ENCODE measurements around the gene NCKAP5.
"Not testable (repeated sequence)": the region's sequence is repeated elsewhere in the genome, so short reads cannot be mapped to it uniquely, and the experiment has no call there.

The NCKAP5 gene

GRCh38 chr2:132726155-132726554 lies 842.1 kb downstream of the NCKAP5 start:
- no peak for DNase-seq

DNA sequence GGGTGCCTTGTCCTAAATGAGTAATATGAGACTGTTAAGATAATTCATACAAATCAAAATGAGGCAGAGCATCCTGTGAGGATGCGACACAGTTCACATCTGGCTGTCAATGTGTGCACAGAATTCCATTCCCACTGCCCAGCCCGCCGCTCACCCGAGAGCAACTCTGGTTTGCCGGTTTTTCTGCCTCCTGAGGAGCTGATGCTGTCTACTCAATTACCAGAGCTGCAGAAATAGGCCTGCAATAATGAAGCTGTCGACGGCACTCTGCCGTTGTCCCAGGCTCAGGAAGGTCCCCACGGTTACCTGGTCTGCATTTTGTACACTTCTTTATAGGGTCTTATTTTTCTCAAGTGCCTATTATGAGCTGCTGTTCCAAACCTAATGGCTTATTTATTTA lies 842.5 kb downstream of the NCKAP5 start:
- DNase-seq: no peak

DNA sequence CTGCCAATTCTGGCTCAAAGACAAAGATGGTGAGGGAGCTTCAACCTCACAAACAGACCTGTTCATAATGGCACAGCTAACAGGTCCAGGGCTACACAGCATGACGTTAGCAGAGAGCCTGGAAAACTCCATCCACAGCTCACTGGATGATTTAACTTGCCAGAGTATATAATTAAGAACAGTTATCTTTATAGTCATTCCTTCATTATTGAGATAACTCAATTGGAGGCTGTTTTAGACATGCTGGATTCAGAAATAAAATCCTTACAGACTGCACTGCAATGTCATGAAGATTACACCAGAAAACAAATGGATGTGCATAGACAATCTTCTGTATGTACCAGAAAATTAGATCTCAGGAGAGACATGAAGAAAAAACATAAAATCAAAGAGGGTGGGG lies 843.1 kb downstream of the NCKAP5 start:
- no peak for DNase-seq

- no peak for DNase-seq
These were observed 846.3 kb downstream of the NCKAP5 start for GRCh38 chr2:132721938-132722337.

DNA sequence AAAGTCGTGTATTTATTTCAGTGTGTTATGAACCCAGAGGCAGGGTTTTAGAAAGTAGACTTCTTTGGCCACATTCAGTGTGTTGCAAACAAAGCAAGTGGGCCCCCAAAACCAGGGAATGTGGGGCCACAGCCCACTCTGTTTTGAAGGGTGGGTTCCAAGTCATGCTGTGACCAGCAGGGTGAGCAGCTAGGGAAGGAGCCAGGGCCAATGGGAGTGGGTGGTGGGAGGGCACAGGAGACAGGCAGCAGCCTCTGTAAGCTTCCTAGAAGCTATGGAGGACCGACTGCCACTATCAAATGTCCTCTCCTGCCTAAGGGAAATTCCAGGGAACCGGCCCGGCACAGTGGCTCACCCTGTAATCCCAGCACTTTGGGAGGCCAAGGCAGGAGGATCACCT lies 847.9 kb downstream of the NCKAP5 start:
- no peak for DNase-seq

DNA sequence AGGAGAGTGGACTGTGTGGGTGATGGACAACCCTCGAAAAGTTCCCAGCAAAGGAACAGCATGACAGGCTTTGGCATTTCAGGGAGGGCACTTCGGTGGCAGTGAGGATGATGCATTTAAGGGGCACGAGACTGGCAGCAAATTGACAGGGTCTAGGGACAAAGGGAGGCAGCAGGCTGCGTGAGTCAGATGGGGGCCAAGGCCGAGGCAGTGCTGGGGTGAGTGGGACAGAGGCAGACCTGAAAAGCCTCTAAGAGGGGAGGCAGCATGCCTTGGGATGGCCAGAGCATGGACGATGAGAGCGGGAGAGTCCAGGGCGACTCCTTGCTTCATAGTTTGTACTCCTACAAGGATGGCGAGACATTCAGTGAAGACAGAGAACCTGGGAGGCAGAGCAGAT lies 848.8 kb downstream of the NCKAP5 start:
- no peak for DNase-seq

- DNase-seq: no peak
These were observed 851.3 kb downstream of the NCKAP5 start for GRCh38 chr2:132716954-132717353.

DNA sequence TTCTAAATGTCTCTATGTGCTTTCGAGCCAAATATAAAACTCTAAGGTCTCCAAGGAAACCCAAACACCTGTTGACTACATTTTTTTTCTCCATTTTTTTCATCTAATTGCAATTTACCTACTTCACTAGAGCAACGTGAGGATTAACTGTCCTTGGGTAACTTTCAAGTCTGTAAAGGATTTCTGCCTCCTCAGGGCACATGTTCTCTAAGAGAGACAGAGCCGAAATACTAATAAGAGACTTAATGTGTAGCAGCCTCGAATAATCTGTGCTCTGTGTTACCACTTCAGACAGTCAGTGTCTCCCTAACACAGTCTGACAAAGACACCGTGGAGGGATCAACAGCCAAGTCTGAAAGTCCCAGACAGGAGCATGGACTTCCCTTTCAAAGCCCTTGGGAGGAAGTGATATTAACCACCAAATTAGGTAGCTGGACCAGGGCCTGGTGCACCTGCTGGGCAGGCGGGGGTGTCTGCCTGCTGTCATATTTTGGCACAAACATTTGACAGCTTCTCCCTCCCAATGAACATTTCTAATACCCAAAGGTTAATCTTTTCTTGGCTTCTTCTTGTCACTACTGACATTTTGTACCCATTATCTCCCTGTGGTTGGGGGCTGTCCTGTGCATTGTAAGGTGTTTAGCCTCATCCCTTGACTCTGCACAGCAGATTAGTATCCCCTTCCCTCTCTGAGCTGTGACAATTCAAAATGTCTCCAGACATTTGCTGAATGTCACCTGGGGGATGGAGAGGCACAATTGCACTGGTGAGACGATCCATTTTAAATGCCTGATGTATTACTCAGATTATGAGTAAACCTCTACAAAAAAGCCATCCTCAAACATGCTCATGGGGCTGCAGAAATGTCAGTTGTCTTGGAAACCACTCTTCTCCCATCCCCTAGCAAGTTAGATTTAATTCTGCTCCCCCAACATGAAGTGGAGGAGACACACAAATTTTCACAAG lies 852.6 kb downstream of the NCKAP5 start:
- no peak for DNase-seq

DNA sequence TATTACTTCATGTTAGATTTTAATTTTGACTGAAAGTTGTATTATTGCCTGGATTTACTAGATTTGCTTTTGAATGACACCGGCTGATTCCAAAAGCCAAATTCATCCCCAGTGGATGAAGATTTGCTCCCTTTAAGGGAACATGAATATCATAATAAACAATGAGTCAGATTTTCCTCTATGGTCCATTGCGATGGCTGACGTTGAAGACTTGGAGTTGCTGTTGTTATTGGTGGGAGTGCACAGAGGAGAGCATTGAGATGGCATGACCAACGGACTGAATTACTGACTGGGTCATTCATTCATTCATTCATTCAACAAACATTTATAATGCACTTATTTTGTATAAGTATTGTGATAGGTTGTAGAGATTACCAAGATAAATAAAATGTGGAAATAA lies 864.9 kb downstream of the NCKAP5 start:
- DNase-seq: no peak

DNA sequence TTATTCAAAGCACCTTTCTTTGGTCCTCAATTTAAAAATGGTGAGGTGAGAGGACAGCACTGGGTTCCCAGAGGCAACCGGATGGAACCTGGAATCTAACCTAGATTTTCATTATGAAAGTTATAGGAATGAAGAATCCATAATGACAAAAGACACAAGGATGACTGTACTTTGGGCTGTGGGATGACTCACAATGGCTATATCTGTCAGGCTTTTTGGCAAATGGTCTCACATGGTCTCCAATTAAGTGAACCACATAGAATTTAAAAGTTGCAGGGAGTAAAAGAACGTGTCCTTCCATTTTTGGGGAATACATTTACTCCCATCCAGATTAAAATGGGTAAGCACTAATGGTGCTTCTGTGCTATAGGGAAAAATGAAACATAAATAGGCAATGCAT lies 866.5 kb downstream of the NCKAP5 start:
- DNase-seq: no peak

GRCh38 chr2:132699802-132700201 lies 868.5 kb downstream of the NCKAP5 start:
- not testable (repeated sequence) for DNase-seq

DNA sequence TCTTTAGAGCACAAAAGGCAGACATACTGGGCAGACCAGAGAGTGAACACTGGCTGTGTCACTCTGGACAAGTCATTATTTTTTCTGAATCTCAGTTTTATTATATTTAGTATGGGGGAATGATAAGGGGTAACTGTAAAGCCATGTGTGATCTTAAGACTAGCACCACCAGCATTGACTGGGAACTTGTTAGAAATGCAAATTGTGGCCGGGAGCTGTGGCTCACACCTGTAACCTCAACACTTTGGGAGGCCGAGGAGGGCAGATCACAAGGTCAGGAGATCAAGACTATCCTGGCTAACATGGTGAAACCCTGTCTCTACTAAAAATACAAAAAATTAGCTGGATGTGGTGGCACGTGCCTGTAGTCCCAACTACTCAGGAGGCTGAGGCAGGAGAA lies 869.9 kb downstream of the NCKAP5 start:
- DNase-seq: not testable (repeated sequence)

DNA sequence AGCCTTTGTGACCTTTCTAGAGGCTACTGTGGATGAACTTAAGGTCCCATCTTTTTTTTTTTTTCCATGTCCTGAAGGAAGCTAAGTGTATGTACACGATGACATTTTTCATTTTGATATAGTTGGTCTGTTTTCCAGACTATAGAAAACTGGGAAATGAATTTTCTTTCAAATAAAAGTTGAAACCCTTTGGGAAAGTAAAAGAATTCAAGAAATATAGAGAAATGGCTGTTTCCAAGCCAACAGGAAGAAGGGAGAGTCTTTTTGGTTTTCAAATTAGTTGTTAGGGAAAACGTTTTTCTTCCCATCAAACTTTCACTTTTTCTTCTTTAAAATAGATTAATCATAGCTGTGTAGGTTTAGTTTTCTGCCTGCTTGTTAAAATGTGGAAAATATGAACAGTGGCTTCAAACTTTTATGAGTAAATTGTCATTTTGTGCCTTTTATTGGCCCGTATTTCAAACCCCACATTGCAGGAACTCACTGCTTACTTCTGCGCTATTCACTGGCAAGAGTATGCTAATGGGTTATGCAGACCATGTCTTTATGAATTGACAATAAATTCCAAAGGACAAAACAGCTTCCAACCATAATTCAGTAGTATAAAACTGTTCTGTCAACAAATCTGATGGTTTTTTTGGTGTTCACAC lies 870.6 kb downstream of the NCKAP5 start:
- DNase-seq: no peak

DNA sequence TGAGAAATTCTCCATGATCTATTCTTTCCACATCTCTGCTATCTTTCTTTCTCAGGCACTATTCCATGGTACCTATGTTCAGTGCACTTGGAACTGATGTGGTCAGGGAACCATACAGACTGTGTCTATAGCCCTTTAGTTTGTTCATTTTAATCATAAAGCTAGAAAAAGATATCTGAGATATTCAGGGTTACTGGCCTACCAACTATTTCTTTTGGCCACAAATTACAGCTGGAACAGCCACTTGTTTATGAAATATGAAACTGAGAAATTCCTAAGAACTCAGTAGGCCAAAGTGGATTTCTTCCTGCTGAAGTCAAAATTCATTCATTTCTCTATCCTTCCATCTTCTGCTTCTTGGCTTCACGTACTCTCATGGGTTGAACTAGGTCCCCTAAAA lies 875.4 kb downstream of the NCKAP5 start:
- no peak for DNase-seq

DNA sequence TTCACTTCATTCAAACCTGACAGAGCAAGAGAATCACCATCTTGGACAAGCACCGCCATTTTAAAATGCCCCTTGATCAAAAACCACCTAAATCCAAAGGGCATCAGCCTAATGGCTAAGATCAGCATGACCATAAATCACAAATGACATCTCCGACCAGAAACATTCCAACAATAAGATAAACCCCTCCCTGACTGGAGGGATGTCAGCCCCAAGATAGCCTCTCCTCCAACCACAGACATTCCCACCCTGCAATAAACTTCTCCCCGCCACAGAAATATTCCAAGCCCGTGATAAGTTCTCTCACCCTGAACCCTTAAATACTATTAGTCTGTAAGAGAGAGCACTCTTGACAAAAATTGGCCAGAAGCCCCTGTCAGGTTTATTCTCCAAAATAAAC lies 876.7 kb downstream of the NCKAP5 start:
- DNase-seq: no peak

DNA sequence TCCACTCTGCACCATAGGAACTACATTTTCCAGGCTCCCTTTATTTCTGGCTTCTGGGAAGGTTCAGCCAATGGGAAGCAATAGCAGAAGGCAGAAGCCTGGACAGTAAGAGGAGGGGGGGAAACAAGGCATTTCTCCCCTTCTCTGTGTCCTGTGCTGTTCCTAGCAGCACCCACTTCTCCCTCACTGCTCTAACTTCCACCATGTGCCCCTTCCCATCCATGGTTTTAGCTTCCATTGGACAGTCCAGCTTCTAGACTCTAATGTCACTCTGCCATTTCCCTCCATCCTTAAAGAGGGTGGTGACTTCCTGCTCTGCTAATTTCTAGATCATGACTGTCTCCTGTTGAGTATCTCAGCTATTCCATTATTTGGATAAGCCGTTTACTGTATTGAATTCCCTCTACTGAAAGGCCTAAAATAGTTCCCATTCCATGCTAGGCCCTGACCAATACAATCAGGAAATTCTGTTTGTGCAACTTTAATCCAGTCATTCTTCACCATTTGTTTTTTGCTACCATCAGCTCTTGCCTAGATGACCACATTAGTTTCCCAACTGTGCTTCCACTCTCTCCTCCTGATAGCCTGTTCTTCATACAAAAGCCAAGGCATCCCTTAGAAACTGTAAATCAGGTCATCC lies 877.5 kb downstream of the NCKAP5 start:
- no peak for DNase-seq

GRCh38 chr2:132681766-132682165 lies 886.5 kb downstream of the NCKAP5 start:
- DNase-seq: no peak

- no peak for DNase-seq
These were observed 887.7 kb downstream of the NCKAP5 start for GRCh38 chr2:132680544-132680943.

DNA sequence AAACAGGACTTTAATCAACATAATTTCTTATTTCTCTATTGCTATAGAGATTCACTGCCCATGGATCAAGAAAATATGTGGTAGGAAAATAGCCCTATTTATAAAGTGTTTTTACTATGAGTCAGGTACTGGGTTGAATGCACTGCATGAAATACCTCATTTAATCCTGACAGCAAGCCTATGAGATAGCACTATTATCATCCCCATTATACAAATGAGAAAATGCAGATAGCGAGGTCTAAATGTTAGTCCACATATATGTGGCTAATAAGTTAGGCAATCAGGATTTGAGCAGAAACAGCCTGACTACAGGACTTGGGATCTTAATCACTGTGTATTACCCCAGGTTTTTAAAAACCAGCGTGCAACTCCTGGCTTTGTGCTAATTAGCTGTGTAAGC lies 889.8 kb downstream of the NCKAP5 start:
- DNase-seq: no peak

- DNase-seq: no peak
These were observed 890.6 kb downstream of the NCKAP5 start for GRCh38 chr2:132677661-132678060.

DNA sequence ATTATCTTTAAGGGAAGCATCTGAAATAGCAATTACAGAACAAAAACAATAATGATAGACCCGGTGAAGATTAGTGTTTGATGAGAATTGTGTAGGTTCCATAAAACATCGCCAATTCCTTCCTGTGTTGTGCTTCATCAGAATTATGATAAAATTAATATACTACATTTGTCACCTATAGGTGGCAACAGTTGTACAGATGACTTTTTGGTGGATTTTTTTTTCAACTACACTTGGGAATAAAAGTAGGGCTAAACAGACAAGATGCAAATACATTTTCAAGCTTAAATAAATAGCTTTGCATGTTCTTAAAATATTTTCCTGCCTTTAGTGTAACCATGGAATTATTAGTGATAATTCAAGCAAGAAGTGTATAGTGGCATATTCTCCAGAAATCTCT lies 891.3 kb downstream of the NCKAP5 start:
- DNase-seq: no peak

DNA sequence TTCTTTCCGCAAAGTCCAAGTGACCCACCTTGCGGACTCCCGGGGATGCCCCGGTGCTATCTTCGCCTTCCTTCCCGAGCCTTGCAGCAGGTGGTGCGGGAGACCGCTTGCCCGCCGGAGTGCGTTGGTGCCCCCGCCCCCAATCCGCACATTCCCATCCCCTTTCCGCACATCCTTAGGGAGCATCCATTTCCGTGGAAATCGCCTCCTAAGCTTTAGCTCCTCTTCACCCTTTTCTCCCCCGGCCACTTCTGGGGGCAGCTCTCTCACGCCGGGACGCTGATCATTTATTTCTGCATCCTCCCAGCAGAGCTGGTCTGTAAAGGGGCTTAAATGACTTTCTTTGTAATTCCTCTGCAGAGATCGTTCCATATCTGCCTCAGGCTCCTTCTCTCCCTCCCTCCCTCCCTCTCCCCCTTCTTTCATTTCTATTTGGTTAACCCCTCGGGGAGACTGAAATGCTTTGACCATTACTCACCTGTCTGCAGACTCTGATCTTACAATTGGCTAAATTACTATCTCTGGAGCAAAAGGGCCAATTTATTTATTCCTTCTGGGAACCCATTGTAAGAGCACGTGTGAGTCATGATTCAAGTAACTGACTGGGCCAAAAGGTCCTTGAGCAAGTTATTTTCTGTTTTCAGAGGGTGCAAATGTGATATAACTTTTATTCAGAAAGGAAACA lies 897.0 kb downstream of the NCKAP5 start:
- no peak for DNase-seq

GRCh38 chr2:132670496-132671150 lies 897.6 kb downstream of the NCKAP5 start:
- DNase-seq: no peak
